HG03378 (cell line): ENCODE data around the gene ORC6.

Experiments used
- ATAC-seq: cut with Tn5 transposase; IDR thresholded peaks from one replicate; pipeline ENCODE4 v1.9.1; 2021; ENCODE audit warnings: mild to moderate bottlenecking, moderate library complexity; ENCODE audit not compliant: unreplicated experiment

Gene ORC6

GRCh38 chr16:46730801-46731690 is 41.6 kb downstream of the ORC6 start:
- ATAC-seq, result no peak

GRCh38 chr16:46731691-46732555 is 42.5 kb downstream of the ORC6 start:
- ATAC-seq, result no peak

GRCh38 chr16:46732561-46732960 is 43.1 kb downstream of the ORC6 start:
- ATAC-seq, result no peak

GRCh38 chr16:46733319-46733830 is 43.9 kb downstream of the ORC6 start:
- ATAC-seq, result no peak

- no peak for ATAC-seq
Measured at GRCh38 chr16:46736695-46737094, 47.2 kb downstream of the ORC6 start.

GRCh38 chr16:46737621-46738214 is 48.3 kb downstream of the ORC6 start:
- no peak for ATAC-seq

GRCh38 chr16:46739934-46740333 is 50.5 kb downstream of the ORC6 start:
- no peak for ATAC-seq

- no peak for ATAC-seq
Measured at GRCh38 chr16:46743232-46743719, 53.8 kb downstream of the ORC6 start.

GRCh38 chr16:46745617-46746016 is 56.2 kb downstream of the ORC6 start:
- no peak for ATAC-seq

- ATAC-seq, result no peak
Measured at GRCh38 chr16:46746821-46747776, 57.6 kb downstream of the ORC6 start.
